Measurements from ENCODE around the gene MYORG.

MYORG gene

DNA sequence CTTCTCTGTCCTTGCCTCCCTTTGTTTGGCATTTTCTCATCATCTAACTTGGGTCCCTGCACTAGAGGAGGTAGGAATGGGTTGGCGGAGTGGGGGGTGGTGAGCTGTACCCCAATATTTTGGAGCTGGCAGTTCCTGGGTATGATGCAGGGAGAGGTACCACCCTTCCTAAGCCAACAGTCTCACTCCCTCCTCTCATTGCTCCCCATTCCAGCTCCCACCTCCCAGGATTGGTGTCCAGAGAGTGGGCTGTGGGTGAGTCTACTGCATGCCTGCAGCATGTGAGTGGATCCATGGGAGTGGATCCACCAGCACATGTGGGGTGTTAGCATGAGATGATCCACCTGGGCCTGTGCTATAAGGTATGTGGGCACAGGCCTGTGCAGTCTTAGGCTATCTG is 22.2 kb upstream of the MYORG start:
- H3K4me1 ChIP-seq (ENCODE audit: insufficient read depth, low read length) = no peaks in the 10 kb centered on the region
- peaks cover 6% of the 10 kb centered on the region; the same call in 1 of the 2 replicates for H4K20me1 ChIP-seq (ENCODE audit: insufficient read depth, low read length)

GRCh38 chr9:34396276-34397214 is 19.8 kb upstream of the MYORG start:
- Histone ChIP-seq H3K36me3 (ENCODE audit: insufficient read depth, low read length) (peaks cover 13% of the 10 kb centered on the region), H3K79me2 (ENCODE audit: insufficient read depth, low read length) (no peaks in the 10 kb centered on the region), H3K9ac (ENCODE audit: low read depth, low read length) (no peak overlapping the region), H3K4me3 (ENCODE audit: low read depth in 1 of 2, low read length in 2 of 2) (no peak overlapping the region), H3K27ac (ENCODE audit: low read length) (no peak overlapping the region), H2AFZ (ENCODE audit: low read depth, low read length) (no peak overlapping the region), H3K4me2 (ENCODE audit: insufficient read depth, low read length) (no peak overlapping the region), H3K9me3 (ENCODE audit: insufficient read depth, low read length, severe bottlenecking) (no peaks in the 10 kb centered on the region), H4K20me1 (ENCODE audit: insufficient read depth, low read length) (no peaks in the 10 kb centered on the region), H3K4me1 (ENCODE audit: insufficient read depth, low read length) (no peaks in the 10 kb centered on the region), H3K27me3 (ENCODE audit: insufficient read depth, low read length, poor library complexity) (no peaks in the 10 kb centered on the region)
- ATAC-seq (ENCODE audit: insufficient read depth, low read depth) = no peak
- no peak for TF ChIP-seq EZH2 (IDR thresholded peaks at IDR 0.05; ENCODE audit: borderline replicate concordance, low read depth, low read length, severe bottlenecking)
- TF ChIP-seq, protein P1, sequence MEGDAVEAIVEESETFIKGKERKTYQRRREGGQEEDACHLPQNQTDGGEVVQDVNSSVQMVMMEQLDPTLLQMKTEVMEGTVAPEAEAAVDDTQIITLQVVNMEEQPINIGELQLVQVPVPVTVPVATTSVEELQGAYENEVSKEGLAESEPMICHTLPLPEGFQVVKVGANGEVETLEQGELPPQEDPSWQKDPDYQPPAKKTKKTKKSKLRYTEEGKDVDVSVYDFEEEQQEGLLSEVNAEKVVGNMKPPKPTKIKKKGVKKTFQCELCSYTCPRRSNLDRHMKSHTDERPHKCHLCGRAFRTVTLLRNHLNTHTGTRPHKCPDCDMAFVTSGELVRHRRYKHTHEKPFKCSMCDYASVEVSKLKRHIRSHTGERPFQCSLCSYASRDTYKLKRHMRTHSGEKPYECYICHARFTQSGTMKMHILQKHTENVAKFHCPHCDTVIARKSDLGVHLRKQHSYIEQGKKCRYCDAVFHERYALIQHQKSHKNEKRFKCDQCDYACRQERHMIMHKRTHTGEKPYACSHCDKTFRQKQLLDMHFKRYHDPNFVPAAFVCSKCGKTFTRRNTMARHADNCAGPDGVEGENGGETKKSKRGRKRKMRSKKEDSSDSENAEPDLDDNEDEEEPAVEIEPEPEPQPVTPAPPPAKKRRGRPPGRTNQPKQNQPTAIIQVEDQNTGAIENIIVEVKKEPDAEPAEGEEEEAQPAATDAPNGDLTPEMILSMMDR (IDR thresholded peaks at IDR 0.05; ENCODE audit: borderline replicate concordance, extremely low read depth, low read length, poor library complexity, severe bottlenecking) = no peak
- no peak for DNase-seq

More for the DNA sequence above, 22.2 kb upstream of the MYORG start:
- H3K36me3 ChIP-seq (ENCODE audit: insufficient read depth, low read length) = peaks cover 27% of the 10 kb centered on the region
- no peak overlapping the region for H3K9ac ChIP-seq (ENCODE audit: low read depth, low read length)
- no peak overlapping the region for H3K4me3 ChIP-seq (ENCODE audit: low read depth in 1 of 2, low read length in 2 of 2)
- H3K4me2 ChIP-seq (ENCODE audit: insufficient read depth, low read length) = no peak overlapping the region
- DNase-seq = no peak
- no peaks in the 10 kb centered on the region for H3K79me2 ChIP-seq (ENCODE audit: insufficient read depth, low read length)
- TF ChIP-seq, protein P1 (IDR thresholded peaks at IDR 0.05; ENCODE audit: borderline replicate concordance, extremely low read depth, low read length, poor library complexity, severe bottlenecking) = no peak
- TF ChIP-seq EZH2 (IDR thresholded peaks at IDR 0.05; ENCODE audit: borderline replicate concordance, low read depth, low read length, severe bottlenecking) = no peak
- no peaks in the 10 kb centered on the region for H3K9me3 ChIP-seq (ENCODE audit: insufficient read depth, low read length, severe bottlenecking)
- no peak for ATAC-seq (ENCODE audit: insufficient read depth, low read depth)
- no peak overlapping the region for H2AFZ ChIP-seq (ENCODE audit: low read depth, low read length)
- no peaks in the 10 kb centered on the region for H3K27me3 ChIP-seq (ENCODE audit: insufficient read depth, low read length, poor library complexity)
- H3K27ac ChIP-seq (ENCODE audit: low read length) = no peak overlapping the region

GRCh38 chr9:34392511-34392910 is 15.8 kb upstream of the MYORG start:
- Histone ChIP-seq H2AFZ (ENCODE audit: low read depth, low read length) (no peak overlapping the region), H3K9me3 (ENCODE audit: insufficient read depth, low read length, severe bottlenecking) (no peaks in the 10 kb centered on the region), H3K4me1 (ENCODE audit: insufficient read depth, low read length) (no peaks in the 10 kb centered on the region), H3K79me2 (ENCODE audit: insufficient read depth, low read length) (no peaks in the 10 kb centered on the region), H3K27ac (ENCODE audit: low read length) (no peak overlapping the region), H3K9ac (ENCODE audit: low read depth, low read length) (no peak overlapping the region), H3K36me3 (ENCODE audit: insufficient read depth, low read length) (no peaks in the 10 kb centered on the region), H4K20me1 (ENCODE audit: insufficient read depth, low read length) (no peaks in the 10 kb centered on the region), H3K4me3 (ENCODE audit: low read depth in 1 of 2, low read length in 2 of 2) (no peak overlapping the region), H3K4me2 (ENCODE audit: insufficient read depth, low read length) (no peak overlapping the region), H3K27me3 (ENCODE audit: insufficient read depth, low read length, poor library complexity) (no peaks in the 10 kb centered on the region)
- DNase-seq = no peak
- ATAC-seq (ENCODE audit: insufficient read depth, low read depth) = no peak
- TF ChIP-seq, protein P1 (IDR thresholded peaks at IDR 0.05; ENCODE audit: borderline replicate concordance, extremely low read depth, low read length, poor library complexity, severe bottlenecking) = no peak
- TF ChIP-seq EZH2 (IDR thresholded peaks at IDR 0.05; ENCODE audit: borderline replicate concordance, low read depth, low read length, severe bottlenecking) = no peak
